Thyroid gland (tissue), 4 donors: Measurements from ENCODE around the gene TMEM125. TPM values are rescaled to one million over a fixed set of nuclear protein-coding genes. Genes with fewer than 3 reads are reported as not detected.

ENCODE experiments used
- DNase-seq, 2 donors: peaks; one replicate each; pipeline ENCODE4 v3.0.0-alpha.2; 2019
- H3K27ac ChIP-seq, 3 donors: fragments of 200-600 bp; sonication (generic); 1 replicate in 2 of 3; 2 replicates in 1 of 3; pipeline ENCODE4 v1.5.1; 2016 to 2019; ENCODE audit warnings: mild to moderate bottlenecking in 1 of 3, moderate library complexity in 1 of 3
- H3K27me3 ChIP-seq: fragments of 200-600 bp; sonication (generic); one replicate; pipeline ENCODE4 v1.5.1; 2019
- H3K36me3 ChIP-seq, 2 donors: fragments of 200-600 bp; sonication (generic); one replicate each; pipeline ENCODE4 v1.5.1; 2016 to 2019
- H3K4me1 ChIP-seq, 2 donors: fragments of 200-600 bp; sonication (generic); one replicate each; pipeline ENCODE4 v1.5.1; 2017 to 2019
- H3K4me3 ChIP-seq, 3 donors: fragments of 200-600 bp; sonication (generic); replicated peaks in 1 of 3; 1 replicate in 2 of 3; 2 replicates in 1 of 3; pipeline ENCODE4 v1.5.1; 2016; ENCODE audit warnings: mild to moderate bottlenecking in 1 of 3
- H3K9me3 ChIP-seq: fragments of 200-600 bp; sonication (generic); one replicate; pipeline ENCODE4 v1.5.1; 2017
- POLR2A ChIP-seq, 2 donors: fragments of 450-650 bp; IDR thresholded peaks; one replicate each; pipeline ENCODE4 v1.6.1; 2017; ENCODE audit warnings: antibody characterized with exemption in 2 of 2, mild to moderate bottlenecking in 2 of 2, moderate library complexity in 1 of 2
- WGBS, 2 donors: methylation state at CpG; one replicate each; pipeline ENCODE4 v1.1.5; 2017; 5-methylcytosine and 5-hydroxymethylcytosine counted together
- intact Hi-C: fragments of 100-400 bp; cut with DNase I; formaldehyde crosslinking; loops from one replicate; pipeline ENCODE4 v1.15.1; 2023
- total RNA-seq, 4 donors: library from RNA; depleted of rRNA; stranded (reverse); fragments of >200 nt; gene quantifications; one replicate each; pipeline ENCODE4 v1.2.3, GENCODE V29; 2016
- TF ChIP-seq, protein P1 (sequence below), 6 experiments: fragments of 200-600 bp in 3 of 6; fragments of 450-650 bp in 3 of 6; sonication (generic) in 3 of 6; IDR thresholded peaks; one replicate each; pipeline ENCODE4 v1.5.1; 2016 to 2019; ENCODE audit warnings: antibody characterized with exemption in 6 of 6, mild to moderate bottlenecking in 2 of 6, inconsistent platforms in 1 of 6, moderate library complexity in 1 of 6

The TMEM125 gene
- total RNA-seq, 4 donors from 2014 or later, result 50.8 to 127 (median 89.8) TPM

GRCh38 chr1:43280692-43281091, 10.9 kb downstream of the TMEM125 start:
- WGBS, 2 donors, result 54 to 68% methylated on average over 2 of the region's 2 CpGs
- Histone ChIP-seq H3K4me1 (peaks cover 11 to 13% of the 10 kb centered on the region in 2 donors), H3K36me3 (no peaks in the 10 kb centered on the region), H3K27me3 (no peaks in the 10 kb centered on the region), H3K27ac (no peak overlapping the region), H3K4me3 (no peak overlapping the region), H3K9me3 (no peaks in the 10 kb centered on the region)
- intact Hi-C loops, result no loop called here
- TF ChIP-seq, protein P1, sequence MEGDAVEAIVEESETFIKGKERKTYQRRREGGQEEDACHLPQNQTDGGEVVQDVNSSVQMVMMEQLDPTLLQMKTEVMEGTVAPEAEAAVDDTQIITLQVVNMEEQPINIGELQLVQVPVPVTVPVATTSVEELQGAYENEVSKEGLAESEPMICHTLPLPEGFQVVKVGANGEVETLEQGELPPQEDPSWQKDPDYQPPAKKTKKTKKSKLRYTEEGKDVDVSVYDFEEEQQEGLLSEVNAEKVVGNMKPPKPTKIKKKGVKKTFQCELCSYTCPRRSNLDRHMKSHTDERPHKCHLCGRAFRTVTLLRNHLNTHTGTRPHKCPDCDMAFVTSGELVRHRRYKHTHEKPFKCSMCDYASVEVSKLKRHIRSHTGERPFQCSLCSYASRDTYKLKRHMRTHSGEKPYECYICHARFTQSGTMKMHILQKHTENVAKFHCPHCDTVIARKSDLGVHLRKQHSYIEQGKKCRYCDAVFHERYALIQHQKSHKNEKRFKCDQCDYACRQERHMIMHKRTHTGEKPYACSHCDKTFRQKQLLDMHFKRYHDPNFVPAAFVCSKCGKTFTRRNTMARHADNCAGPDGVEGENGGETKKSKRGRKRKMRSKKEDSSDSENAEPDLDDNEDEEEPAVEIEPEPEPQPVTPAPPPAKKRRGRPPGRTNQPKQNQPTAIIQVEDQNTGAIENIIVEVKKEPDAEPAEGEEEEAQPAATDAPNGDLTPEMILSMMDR (IDR thresholded peaks at IDR 0.05), result no peak
- TF ChIP-seq POLR2A (IDR thresholded peaks at IDR 0.05), result no peak
- DNase-seq, result no peak

- Histone ChIP-seq H3K27ac (peak overlapping the region in 2 of 3 donors; percentile 79 to 91), H3K4me1 (peaks cover 13 to 19% of the 10 kb centered on the region in 2 donors), H3K4me3 (no peak overlapping the region), H3K9me3 (no peaks in the 10 kb centered on the region), H3K27me3 (no peaks in the 10 kb centered on the region), H3K36me3 (no peaks in the 10 kb centered on the region)
- intact Hi-C loops, result no loop called here
- TF ChIP-seq, protein P1 (IDR thresholded peaks at IDR 0.05), result no peak
- TF ChIP-seq POLR2A (IDR thresholded peaks at IDR 0.05), result no peak
- 83 to 86% methylated on average over 6 to 13 of the region's 15 CpGs for WGBS, 2 donors
- DNase-seq, result no peak
These were observed 12.7 kb downstream of the TMEM125 start for GRCh38 chr1:43282220-43283195.

DNA sequence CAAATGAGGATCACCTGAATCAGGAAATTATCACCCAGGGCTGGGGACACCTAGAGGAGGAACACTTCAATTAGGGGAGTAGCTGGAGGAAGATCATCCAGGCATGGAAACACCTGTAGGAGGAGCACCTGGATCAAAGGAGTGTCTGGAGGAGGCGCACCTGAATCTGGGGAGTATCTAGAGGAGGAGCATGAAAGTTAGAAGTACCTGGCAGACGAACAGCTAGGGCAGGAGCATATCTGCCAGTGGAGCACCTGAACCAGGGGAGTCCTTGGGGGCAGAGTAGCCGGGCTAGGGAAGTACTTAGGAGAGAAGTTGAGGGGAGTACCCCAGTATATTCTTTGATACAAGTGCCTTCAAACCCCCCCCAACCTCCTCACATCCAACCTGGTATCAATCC, 14.3 kb downstream of the TMEM125 start:
- Histone ChIP-seq H3K27me3 (no peaks in the 10 kb centered on the region), H3K4me1 (peaks cover 13 to 19% of the 10 kb centered on the region in 2 donors), H3K36me3 (no peaks in the 10 kb centered on the region), H3K4me3 (peak overlapping the region in 1 of 3 donors; percentile 40), H3K9me3 (no peaks in the 10 kb centered on the region), H3K27ac (peak overlapping the region; percentile 40 to 91 (median 79))
- 77 to 85% methylated on average over 3 of the region's 3 CpGs for WGBS, 2 donors
- no peak for TF ChIP-seq POLR2A (IDR thresholded peaks at IDR 0.05)
- TF ChIP-seq, protein P1 (IDR thresholded peaks at IDR 0.05), result peak in 2 of 6 experiments; percentile 14 to 24
- DNase-seq, result no peak
- intact Hi-C loops, result no loop called here

GRCh38 chr1:43284546-43285110, 14.8 kb downstream of the TMEM125 start:
- intact Hi-C loops, result no loop called here
- peak; percentile 60 to 63 for DNase-seq
- Histone ChIP-seq H3K4me1 (peaks cover 13 to 19% of the 10 kb centered on the region in 2 donors), H3K9me3 (no peaks in the 10 kb centered on the region), H3K36me3 (no peaks in the 10 kb centered on the region), H3K27me3 (no peaks in the 10 kb centered on the region), H3K4me3 (peak overlapping the region in 2 of 3 donors; percentile 35 to 40), H3K27ac (peak overlapping the region; percentile 40 to 91 (median 79))
- TF ChIP-seq, protein P1 (IDR thresholded peaks at IDR 0.05), result no peak
- no peak for TF ChIP-seq POLR2A (IDR thresholded peaks at IDR 0.05)
- 40 to 54% methylated on average over 12 of the region's 12 CpGs for WGBS, 2 donors
